NCI-H146 treated with DMSO at 0.1 percent for 48 hours (cell line): Measurements from ENCODE around the gene NUDT8.

ENCODE experiments used
- DNase-seq: peaks from one replicate; lab custom pipeline; 2025; ENCODE audit not compliant: unreplicated experiment; lab: John Stamatoyannopoulos, UW

Gene NUDT8

GRCh38 chr11:67629386-67630227, at the start of gene NUDT8:
Gene NUDT8, minus strand, starts transcription at chr11:67629937. Its CDS starts 26 bp downstream, at chr11:67629911.
- DNase-seq, result peak; percentile 38

GRCh38 chr11:67675058-67675747, 45.5 kb upstream of the NUDT8 start:
- no peak for DNase-seq

- DNase-seq, result no peak
These were observed 44.7 kb upstream of the NUDT8 start, which contains the start of gene ALDH3B2 for GRCh38 chr11:67674442-67674871. Gene ALDH3B2, minus strand, starts transcription at chr11:67674623. Its CDS starts 7,688 bp downstream, at chr11:67666935.

GRCh38 chr11:67673902-67674301, 44.2 kb upstream of the NUDT8 start:
- DNase-seq, result no peak

GRCh38 chr11:67673358-67673757, 43.6 kb upstream of the NUDT8 start:
- no peak for DNase-seq

- no peak for DNase-seq
These were observed 41.4 kb upstream of the NUDT8 start for GRCh38 chr11:67671211-67671520.

- no peak for DNase-seq
These were observed 40.8 kb upstream of the NUDT8 start for GRCh38 chr11:67670316-67671210.

GRCh38 chr11:67668192-67668551, 38.4 kb upstream of the NUDT8 start:
- no peak for DNase-seq

- DNase-seq, result no peak
These were observed 37.9 kb upstream of the NUDT8 start for GRCh38 chr11:67667490-67668191.

- no peak for DNase-seq
These were observed 37.1 kb upstream of the NUDT8 start for GRCh38 chr11:67666676-67667489.

GRCh38 chr11:67666303-67666645, 36.5 kb upstream of the NUDT8 start:
- DNase-seq, result no peak

GRCh38 chr11:67665541-67666302, 36.0 kb upstream of the NUDT8 start:
- DNase-seq, result no peak

- no peak for DNase-seq
These were observed 35.2 kb upstream of the NUDT8 start for GRCh38 chr11:67664696-67665540.

GRCh38 chr11:67664213-67664585, 34.5 kb upstream of the NUDT8 start:
- no peak for DNase-seq

GRCh38 chr11:67663532-67664212, 33.9 kb upstream of the NUDT8 start:
- no peak for DNase-seq

GRCh38 chr11:67662835-67663531, 33.2 kb upstream of the NUDT8 start:
- DNase-seq, result no peak

- DNase-seq, result no peak
These were observed 32.6 kb upstream of the NUDT8 start for GRCh38 chr11:67662142-67662834.
